Tibial nerve (tissue), 4 donors: ENCODE data around the gene NPRL2.

Experiments used
- CTCF ChIP-seq, 5 experiments: fragments of 200-600 bp in 3 of 5; fragments of 450-650 bp in 2 of 5; sonication (generic) in 3 of 5; IDR thresholded peaks; one replicate each; pipeline ENCODE4 v1.5.1; 2016 to 2019; ENCODE audit warnings: antibody characterized with exemption in 5 of 5, mild to moderate bottlenecking in 3 of 5, moderate library complexity in 2 of 5
- EP300 ChIP-seq, 2 donors: sonication (generic); formaldehyde crosslinking; IDR thresholded peaks; one replicate each; pipeline ENCODE4 v1.6.1; 2017; ENCODE audit warnings: antibody characterized with exemption in 2 of 2, mild to moderate bottlenecking in 1 of 2
- POLR2A ChIP-seq, 2 donors: fragments of 450-650 bp; IDR thresholded peaks; one replicate each; pipeline ENCODE4 v1.6.1; 2017; ENCODE audit warnings: antibody characterized with exemption in 2 of 2, mild to moderate bottlenecking in 2 of 2, moderate library complexity in 2 of 2

DNA sequence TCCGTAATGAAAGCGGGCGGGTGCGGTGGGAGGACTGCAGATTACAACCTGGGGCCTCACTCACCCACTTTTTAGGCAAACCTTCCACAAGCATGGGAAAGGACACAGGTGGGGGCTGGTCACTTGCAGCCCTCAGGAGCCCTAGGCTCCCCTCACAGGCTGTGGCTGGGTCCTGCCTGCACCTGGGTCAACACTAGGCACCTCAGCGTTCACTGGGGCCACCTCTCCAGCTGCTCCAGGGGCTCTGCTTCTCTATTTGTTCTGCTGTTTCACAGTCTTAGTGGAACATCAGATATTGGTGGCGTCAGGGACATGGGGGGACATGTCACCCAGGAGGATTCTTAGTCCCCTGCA, 38.8 kb upstream of the NPRL2 start:
- TF ChIP-seq POLR2A (IDR thresholded peaks at IDR 0.05) (no peak), EP300 (IDR thresholded peaks at IDR 0.05) (no peak), CTCF (IDR thresholded peaks at IDR 0.05) (no peak)
